ENCODE results near the gene PHTF2. TPM values are rescaled to one million over a fixed set of nuclear protein-coding genes. Genes with fewer than 3 reads are reported as not detected.

The PHTF2 gene
- total and polyA plus RNA-seq, 10 of the 15 experiments (the other 5 are each of a cell fraction or from before 2014, with no cell fraction given): 12.9 to 41.8 (median 27.0) TPM

- no peak for TF ChIP-seq ZBTB11 (CRISPR knock-in tag; IDR thresholded peaks at IDR 0.05)
- no peak for TF ChIP-seq PML (IDR thresholded peaks at IDR 0.05; ENCODE audit: low read length)
- no peak for TF ChIP-seq RAD51 (IDR thresholded peaks at IDR 0.05)
- TF ChIP-seq RB1 (IDR thresholded peaks at IDR 0.05; ENCODE audit: borderline replicate concordance): no peak
- no peak for TF ChIP-seq POLR2A (IDR thresholded peaks at IDR 0.05; ENCODE audit: low read depth, low read length)
- TF ChIP-seq RFX5 (IDR thresholded peaks at IDR 0.05; ENCODE audit: low read depth, low read length): no peak
- TF ChIP-seq SMC3 (IDR thresholded peaks at IDR 0.05; ENCODE audit: borderline replicate concordance, low read length): peak; percentile 86
These were observed 39.2 kb upstream of the PHTF2 start (continued) for GRCh38 chr7:77759294-77759889.

- POLR2A ChIA-PET: no interaction called here
These were observed 37.6 kb upstream of the PHTF2 start for GRCh38 chr7:77760809-77761453.

More at GRCh38 chr7:77760809-77761453, 37.6 kb upstream of the PHTF2 start:
- intact Hi-C loops (cut with micrococcal nuclease; ENCODE audit: unreplicated experiment) (loop anchor here (5.0 kb wide), 1 partner anchor 176 kb away; no protein-coding TSS in a partner anchor), in situ Hi-C loops (cut with MboI) (no loop called here)
- Histone ChIP-seq H4K20me1 (ENCODE audit: control insufficient read depth, insufficient read depth) (no peaks in the 10 kb centered on the region), H2AFZ (ENCODE audit: control insufficient read depth, low read depth, low read length) (no peak overlapping the region), H3K36me3 (ENCODE audit: control insufficient read depth in 2 of 2, insufficient read depth in 2 of 2, low read length in 1 of 2) (peaks cover 0 to 2% of the 10 kb centered on the region in 2 experiments; a peak in 2 of 4 replicates), H3K27ac (ENCODE audit: control insufficient read depth, insufficient read depth) (no peak overlapping the region), H3K27me3 (replicated peaks in 1 of 2; ENCODE audit: control insufficient read depth in 2 of 2, insufficient read depth in 2 of 2, low read length in 1 of 2) (no peaks in the 10 kb centered on the region), H3K4me1 (ENCODE audit: control insufficient read depth, insufficient read depth, low read length) (peaks cover 3% of the 10 kb centered on the region; the same call in 1 of the 2 replicates), H3K9me3 (replicated peaks; ENCODE audit: control insufficient read depth, insufficient read depth, low read length) (no peaks in the 10 kb centered on the region), H3K4me2 (ENCODE audit: control insufficient read depth, insufficient read depth) (no peak overlapping the region), H3K79me2 (ENCODE audit: control insufficient read depth, insufficient read depth, low read length) (peaks cover 40% of the 10 kb centered on the region), H3K9ac (ENCODE audit: control insufficient read depth, insufficient read depth, low read length) (no peak overlapping the region), H3K4me3 (no peak overlapping the region)
- DNase-seq (ENCODE audit: low read depth, low spot score) (no peak), FAIRE-seq (no peak), ATAC-seq (no peak)
- TF ChIP-seq ATF7 (IDR thresholded peaks at IDR 0.05; ENCODE audit: low read depth) (no peak), ETV6 (conservative IDR thresholded peaks at IDR 0.05 in 1 of 2, IDR thresholded peaks at IDR 0.05 in 1 of 2; ENCODE audit: borderline replicate concordance in 1 of 2, low read depth in 1 of 2) (peak in 1 of 2 experiments; percentile 54; a peak in 1 of 4 replicates)
- no TSS peak for BruUV-seq (replicated peaks)
- SMC1A ChIA-PET (ENCODE audit: uncharacterized antibody, unreplicated experiment): interaction anchor here (1.0 to 3.6 kb wide), 6 partner anchors 13 to 146 kb away, joined by 3 to 75 read pairs (median 6); no protein-coding TSS in a partner anchor
- WGBS (ENCODE audit: insufficient coverage, insufficient replicate concordance, low lambda C conversion rate, missing lambda C conversion rate): 76% methylated on average over 10 of the region's 10 CpGs
- CTCF ChIA-PET: interaction anchor here (1.0 to 3.7 kb wide), 10 partner anchors 19 to 175 kb away, joined by 3 to 225 read pairs (median 8); partner anchors contain the start of genes PHTF2 and TMEM60
- RAD21 ChIA-PET (ENCODE audit: unreplicated experiment): interaction anchor here (0.8 to 3.7 kb wide), 6 partner anchors 36 to 162 kb away, joined by 3 to 58 read pairs (median 4); no protein-coding TSS in a partner anchor
